ENCODE data around the gene REG4.

REG4 gene

DNA sequence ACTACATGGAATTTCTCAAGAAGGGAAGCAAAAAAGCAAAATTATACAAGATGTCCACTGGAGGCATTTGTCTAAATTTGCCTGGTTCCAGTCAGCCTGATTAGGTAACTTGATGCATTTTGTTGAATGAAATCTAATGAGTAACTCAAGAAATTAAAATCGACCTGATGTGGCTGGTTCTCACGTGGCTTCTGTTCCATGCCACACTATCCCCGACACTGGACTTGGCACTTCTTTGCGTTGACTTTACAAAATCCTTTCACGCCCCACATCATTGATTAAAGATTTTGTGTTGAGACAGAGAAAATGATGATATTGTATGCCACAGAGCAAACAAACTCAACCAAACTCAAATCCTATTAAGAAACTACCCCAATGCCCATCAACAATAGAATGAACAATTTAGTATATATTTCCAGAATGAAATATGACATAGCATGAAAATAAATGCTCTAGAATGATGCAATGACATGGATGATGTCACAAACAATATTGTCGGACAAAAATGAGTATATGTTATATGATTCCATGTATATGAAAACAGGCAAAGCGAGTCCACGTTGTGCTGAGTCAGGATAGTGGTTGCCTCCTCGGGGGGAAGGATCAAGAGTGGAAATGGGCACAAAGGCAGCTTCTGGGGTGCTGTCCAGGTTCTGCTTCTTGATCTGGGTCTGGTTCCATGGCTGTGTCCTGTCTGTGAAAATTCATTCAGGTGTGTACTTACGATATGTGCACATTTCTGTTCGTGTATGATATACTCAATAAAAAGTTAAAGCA lies 29.6 kb downstream of the REG4 start:
- H3K9me3 ChIP-seq (ENCODE audit: insufficient read depth, low read depth, low read length): no peaks in the 10 kb centered on the region
- no peak overlapping the region for H2AFZ ChIP-seq (ENCODE audit: low read length)
- TF ChIP-seq, protein P1, sequence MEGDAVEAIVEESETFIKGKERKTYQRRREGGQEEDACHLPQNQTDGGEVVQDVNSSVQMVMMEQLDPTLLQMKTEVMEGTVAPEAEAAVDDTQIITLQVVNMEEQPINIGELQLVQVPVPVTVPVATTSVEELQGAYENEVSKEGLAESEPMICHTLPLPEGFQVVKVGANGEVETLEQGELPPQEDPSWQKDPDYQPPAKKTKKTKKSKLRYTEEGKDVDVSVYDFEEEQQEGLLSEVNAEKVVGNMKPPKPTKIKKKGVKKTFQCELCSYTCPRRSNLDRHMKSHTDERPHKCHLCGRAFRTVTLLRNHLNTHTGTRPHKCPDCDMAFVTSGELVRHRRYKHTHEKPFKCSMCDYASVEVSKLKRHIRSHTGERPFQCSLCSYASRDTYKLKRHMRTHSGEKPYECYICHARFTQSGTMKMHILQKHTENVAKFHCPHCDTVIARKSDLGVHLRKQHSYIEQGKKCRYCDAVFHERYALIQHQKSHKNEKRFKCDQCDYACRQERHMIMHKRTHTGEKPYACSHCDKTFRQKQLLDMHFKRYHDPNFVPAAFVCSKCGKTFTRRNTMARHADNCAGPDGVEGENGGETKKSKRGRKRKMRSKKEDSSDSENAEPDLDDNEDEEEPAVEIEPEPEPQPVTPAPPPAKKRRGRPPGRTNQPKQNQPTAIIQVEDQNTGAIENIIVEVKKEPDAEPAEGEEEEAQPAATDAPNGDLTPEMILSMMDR (conservative IDR thresholded peaks at IDR 0.05; ENCODE audit: low read length): no peak; the same call in 1 of the 2 replicates
- no peak for TF ChIP-seq EZH2phosphoT487 (IDR thresholded peaks at IDR 0.05; ENCODE audit: borderline replicate concordance)
- no peaks in the 10 kb centered on the region for H3K79me2 ChIP-seq (ENCODE audit: insufficient read depth, low read length)
- no peaks in the 10 kb centered on the region for H3F3A ChIP-seq (ENCODE audit: low read depth)
- no peaks in the 10 kb centered on the region for H3K36me3 ChIP-seq (ENCODE audit: insufficient read depth, low read length)
- H3K4me1 ChIP-seq (ENCODE audit: insufficient read depth, low read length, poor library complexity, severe bottlenecking): no peaks in the 10 kb centered on the region
- no peaks in the 10 kb centered on the region for H3K27me3 ChIP-seq (ENCODE audit: insufficient read depth, low read length, poor library complexity, severe bottlenecking)
- H3K4me3 ChIP-seq (ENCODE audit: low read length, poor library complexity, severe bottlenecking): no peak overlapping the region
- H3K9ac ChIP-seq (ENCODE audit: low read depth, low read length, poor library complexity, severe bottlenecking): no peak overlapping the region
- no peak overlapping the region for H3K4me2 ChIP-seq (ENCODE audit: low read depth, low read length, poor library complexity, severe bottlenecking)
- no peaks in the 10 kb centered on the region for H4K20me1 ChIP-seq (ENCODE audit: insufficient read depth, low read length, poor library complexity, severe bottlenecking)
- H3K9me2 ChIP-seq (replicated peaks; ENCODE audit: low read depth, low read length): no peaks in the 10 kb centered on the region

DNA sequence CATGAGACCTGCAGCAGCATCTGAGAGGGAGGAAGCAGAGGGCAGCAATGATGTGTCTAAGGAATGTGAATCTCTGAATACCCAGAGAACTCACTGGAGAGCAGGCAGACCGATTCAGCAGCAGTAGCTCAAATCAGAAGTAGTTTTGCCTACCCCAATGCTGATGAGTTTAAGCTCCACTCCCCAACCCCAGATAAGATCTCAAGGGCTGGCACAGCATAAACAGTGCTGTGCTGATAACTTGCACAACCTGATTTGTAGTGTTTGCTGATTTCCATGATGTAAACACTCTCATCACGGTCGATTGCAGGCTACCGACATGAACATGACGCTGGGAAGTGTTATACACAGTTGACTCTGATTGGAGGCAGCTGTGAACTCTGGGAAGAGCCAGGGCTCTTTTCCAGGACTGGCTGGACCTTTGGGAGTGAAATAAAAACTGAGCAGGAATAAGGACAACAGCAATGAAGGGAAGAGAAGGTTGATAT lies 31.3 kb downstream of the REG4 start:
- TF ChIP-seq, protein P1 (conservative IDR thresholded peaks at IDR 0.05; ENCODE audit: low read length): no peak
- TF ChIP-seq EZH2phosphoT487 (IDR thresholded peaks at IDR 0.05; ENCODE audit: borderline replicate concordance): no peak
- H3K4me2 ChIP-seq (ENCODE audit: low read depth, low read length, poor library complexity, severe bottlenecking): no peak overlapping the region

DNA sequence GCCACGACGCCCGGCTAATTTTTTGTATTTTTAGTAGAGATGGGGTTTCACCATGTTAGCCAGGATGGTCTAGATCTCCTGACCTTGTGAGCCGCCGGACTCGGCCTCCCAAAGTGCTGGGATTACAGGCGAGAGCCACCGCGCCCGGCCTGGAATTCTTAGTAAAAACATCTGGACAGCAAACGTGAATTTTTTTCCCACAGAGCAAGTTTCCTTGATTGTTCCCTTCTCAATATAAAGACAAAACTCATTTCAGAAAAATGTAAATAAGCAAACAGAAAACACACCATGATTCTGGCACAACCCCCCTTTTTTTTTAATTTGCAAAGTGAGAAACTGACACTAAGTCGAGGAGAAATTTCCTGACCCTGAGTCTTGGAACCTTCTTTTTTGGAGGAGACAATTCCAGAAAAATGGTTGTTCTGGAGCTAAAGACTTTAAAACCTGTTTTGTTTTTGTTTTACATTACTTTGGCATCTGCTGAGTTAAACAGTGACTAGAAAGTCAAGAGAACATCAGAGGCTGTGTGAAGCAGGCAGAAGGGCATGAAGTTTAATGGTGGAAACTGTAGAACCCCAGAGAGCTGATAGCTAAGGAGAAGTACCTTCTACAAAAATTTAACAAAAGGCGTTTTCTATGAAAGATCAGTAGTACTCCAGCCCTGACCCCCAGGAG lies 32.2 kb downstream of the REG4 start:
- TF ChIP-seq, protein P1 (conservative IDR thresholded peaks at IDR 0.05; ENCODE audit: low read length): no peak
- no peaks in the 10 kb centered on the region for H3K27me3 ChIP-seq (ENCODE audit: insufficient read depth, low read length, poor library complexity, severe bottlenecking)
- no peaks in the 10 kb centered on the region for H3K79me2 ChIP-seq (ENCODE audit: insufficient read depth, low read length)
- H3K9me3 ChIP-seq (ENCODE audit: insufficient read depth, low read depth, low read length): no peaks in the 10 kb centered on the region
- no peak overlapping the region for H3K9ac ChIP-seq (ENCODE audit: low read depth, low read length, poor library complexity, severe bottlenecking)
- no peak overlapping the region for H2AFZ ChIP-seq (ENCODE audit: low read length)
- H3K9me2 ChIP-seq (replicated peaks; ENCODE audit: low read depth, low read length): no peaks in the 10 kb centered on the region
- H3K4me1 ChIP-seq (ENCODE audit: insufficient read depth, low read length, poor library complexity, severe bottlenecking): no peaks in the 10 kb centered on the region
- no peaks in the 10 kb centered on the region for H3K36me3 ChIP-seq (ENCODE audit: insufficient read depth, low read length)
- no peak overlapping the region for H3K4me2 ChIP-seq (ENCODE audit: low read depth, low read length, poor library complexity, severe bottlenecking)
- no peak overlapping the region for H3K4me3 ChIP-seq (ENCODE audit: low read length, poor library complexity, severe bottlenecking)
- no peaks in the 10 kb centered on the region for H3F3A ChIP-seq (ENCODE audit: low read depth)
- no peaks in the 10 kb centered on the region for H4K20me1 ChIP-seq (ENCODE audit: insufficient read depth, low read length, poor library complexity, severe bottlenecking)

More for the DNA sequence above, 31.3 kb downstream of the REG4 start:
- Histone ChIP-seq H3K27me3 (ENCODE audit: insufficient read depth, low read length, poor library complexity, severe bottlenecking) (no peaks in the 10 kb centered on the region), H3K4me1 (ENCODE audit: insufficient read depth, low read length, poor library complexity, severe bottlenecking) (no peaks in the 10 kb centered on the region), H3F3A (ENCODE audit: low read depth) (no peaks in the 10 kb centered on the region), H4K20me1 (ENCODE audit: insufficient read depth, low read length, poor library complexity, severe bottlenecking) (no peaks in the 10 kb centered on the region), H3K9ac (ENCODE audit: low read depth, low read length, poor library complexity, severe bottlenecking) (no peak overlapping the region), H3K4me3 (ENCODE audit: low read length, poor library complexity, severe bottlenecking) (no peak overlapping the region), H2AFZ (ENCODE audit: low read length) (no peak overlapping the region), H3K36me3 (ENCODE audit: insufficient read depth, low read length) (no peaks in the 10 kb centered on the region), H3K79me2 (ENCODE audit: insufficient read depth, low read length) (no peaks in the 10 kb centered on the region), H3K9me2 (replicated peaks; ENCODE audit: low read depth, low read length) (no peaks in the 10 kb centered on the region), H3K9me3 (ENCODE audit: insufficient read depth, low read depth, low read length) (no peaks in the 10 kb centered on the region)
